Endometrial microvascular endothelial cells (primary cell): ENCODE measurements around the gene ZNF20. TPM values are rescaled to one million over a fixed set of nuclear protein-coding genes. Genes with fewer than 3 reads are reported as not detected.

Source experiments
- in situ Hi-C: cut with HindIII; loops from 2 replicates; pipeline ENCODE4 v1.10.0; 2017; ENCODE audit warnings: low sequenced_read_pairs, low pct_unique_long_range_greater_than_20kb; ENCODE audit errors: inconsistent ontology term
- total RNA-seq: library from RNA; depleted of rRNA; stranded (reverse); fragments of >200 nt; gene quantifications from one replicate; pipeline ENCODE4 v1.2.3, GENCODE V29; 2015; ENCODE audit errors: inconsistent ontology term

ZNF20 gene
- 0.56 TPM for total RNA-seq

GRCh38 chr19:12139885-12140544, at the start of gene ZNF20:
ZNF20 (minus strand) TSS chr19:12140350; CDS start chr19:12140182, 168 bp downstream.
- in situ Hi-C loops, result no loop called here

GRCh38 chr19:12187625-12188024, 47.5 kb upstream of the ZNF20 start:
- in situ Hi-C loops, result no loop called here

- in situ Hi-C loops, result no loop called here
Measured at GRCh38 chr19:12180377-12180776, 40.2 kb upstream of the ZNF20 start.

- in situ Hi-C loops, result no loop called here
Measured at GRCh38 chr19:12166626-12167025, 26.5 kb upstream of the ZNF20 start.

GRCh38 chr19:12163826-12164225, 23.7 kb upstream of the ZNF20 start:
- in situ Hi-C loops, result no loop called here

GRCh38 chr19:12162882-12163806, 23.0 kb upstream of the ZNF20 start, which contains the start of gene ZNF136:
ZNF136 (plus strand) TSS chr19:12163096; CDS start chr19:12163204, 108 bp downstream.
- in situ Hi-C loops, result no loop called here

- in situ Hi-C loops, result no loop called here
Measured at GRCh38 chr19:12162513-12162881, 22.3 kb upstream of the ZNF20 start.

GRCh38 chr19:12159773-12160414, 19.7 kb upstream of the ZNF20 start:
- in situ Hi-C loops, result no loop called here

- in situ Hi-C loops, result no loop called here
Measured at GRCh38 chr19:12156223-12157058, 16.3 kb upstream of the ZNF20 start, which contains the start of gene ZNF625. ZNF625 (minus strand) TSS chr19:12156734; CDS start chr19:12156558, 176 bp downstream.

GRCh38 chr19:12155324-12155860, 15.2 kb upstream of the ZNF20 start:
- in situ Hi-C loops, result no loop called here

- in situ Hi-C loops, result no loop called here
Measured at GRCh38 chr19:12145348-12145747, 5.2 kb upstream of the ZNF20 start.

- in situ Hi-C loops, result no loop called here
Measured at GRCh38 chr19:12141405-12141736, 1.2 kb upstream of the ZNF20 start.

- in situ Hi-C loops, result no loop called here
Measured at GRCh38 chr19:12140545-12141404, 625 bp upstream of the ZNF20 start.

- in situ Hi-C loops, result no loop called here
Measured at GRCh38 chr19:12139269-12139668, 881 bp downstream of the ZNF20 start.

GRCh38 chr19:12137221-12137940, 2.8 kb downstream of the ZNF20 start:
- in situ Hi-C loops, result no loop called here

GRCh38 chr19:12133069-12133468, 7.1 kb downstream of the ZNF20 start:
- in situ Hi-C loops, result no loop called here

GRCh38 chr19:12126707-12127106, 13.4 kb downstream of the ZNF20 start:
- in situ Hi-C loops, result no loop called here
